Stomach smooth muscle (tissue), 2 donors: Measurements from ENCODE around the gene DNLZ.
A peak's percentile ranks its signal among the peaks of the same experiment; 100 is the strongest.

Experiments used
- H3K27ac ChIP-seq: one replicate; pipeline ENCODE4 v1.7.0; 2013; ENCODE audit warnings: mild to moderate bottlenecking, low read length, inconsistent platforms
- H3K27me3 ChIP-seq, 2 donors: one replicate each; pipeline ENCODE4 v1.7.0; 2013; ENCODE audit warnings: low read length in 2 of 2; ENCODE audit not compliant: insufficient read depth in 2 of 2, control insufficient read depth in 1 of 2
- H3K36me3 ChIP-seq, 2 donors: one replicate each; pipeline ENCODE4 v1.7.0; 2013; ENCODE audit warnings: low read length in 2 of 2; ENCODE audit not compliant: control insufficient read depth in 2 of 2, insufficient read depth in 2 of 2
- H3K4me1 ChIP-seq: one replicate; pipeline ENCODE4 v1.7.0; 2013; ENCODE audit warnings: low read length; ENCODE audit not compliant: control insufficient read depth, insufficient read depth
- H3K4me3 ChIP-seq, 2 donors: one replicate each; pipeline ENCODE4 v1.7.0; 2013; ENCODE audit warnings: low read length in 2 of 2
- H3K9ac ChIP-seq, 2 donors: one replicate each; pipeline ENCODE4 v1.7.0; 2013; ENCODE audit warnings: low read length in 2 of 2, mild to moderate bottlenecking in 1 of 2
- H3K9me3 ChIP-seq, 2 donors: one replicate each; pipeline ENCODE4 v1.7.0; 2013; ENCODE audit warnings: low read length in 2 of 2; ENCODE audit not compliant: control insufficient read depth in 2 of 2
- donor health status: healthy.
- donor health status: Pancreatic carcinoma.

DNLZ gene

DNA sequence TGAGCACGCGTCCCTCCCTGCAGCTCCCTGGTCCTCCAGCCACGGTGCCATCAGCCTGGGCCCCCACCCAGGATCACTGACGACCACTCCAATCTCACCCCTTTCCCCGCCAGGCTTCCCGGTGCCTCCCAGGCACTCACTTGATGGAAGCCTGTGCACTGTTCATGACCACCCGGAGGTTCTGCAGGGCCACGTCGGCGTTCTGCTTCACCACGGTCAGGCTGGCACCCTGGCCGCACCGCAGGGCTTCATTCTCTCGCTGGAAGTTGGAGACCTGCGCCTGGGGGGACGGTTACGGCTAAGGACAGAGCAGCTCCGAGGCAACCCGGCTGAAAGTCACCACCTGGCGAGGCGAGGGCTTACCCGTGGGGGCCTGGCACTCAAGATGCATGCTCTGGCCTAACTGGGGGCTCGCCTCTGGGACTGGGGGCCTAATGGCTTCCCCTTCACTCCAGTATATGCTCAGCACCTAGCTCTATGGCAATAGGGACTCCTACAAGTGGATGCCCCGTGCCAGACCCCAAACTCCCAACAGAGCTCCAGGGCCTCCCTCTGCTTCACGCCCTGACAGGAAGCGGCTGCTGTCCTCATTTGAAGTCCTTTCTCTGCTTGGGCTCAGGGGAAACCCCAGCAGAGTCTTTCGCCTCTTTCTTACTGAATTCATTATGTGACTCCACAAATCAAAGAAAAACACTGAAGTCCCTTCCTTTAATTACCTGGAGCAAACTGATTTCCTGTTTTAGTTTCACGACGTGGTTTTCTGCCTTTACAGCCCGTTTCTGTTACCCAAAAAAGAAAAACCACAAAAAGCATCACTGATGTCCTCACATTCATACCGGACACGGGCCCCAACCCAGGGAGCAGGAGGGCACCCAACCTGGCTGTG is 40.6 kb upstream of the DNLZ start:
- H3K27me3 ChIP-seq: no peaks in the 10 kb centered on the region
- H3K4me1 ChIP-seq: peaks cover 18% of the 10 kb centered on the region
- H3K27ac ChIP-seq: no peak overlapping the region
- H3K36me3 ChIP-seq: peaks cover 14 to 23% of the 10 kb centered on the region in 2 donors
- no peak overlapping the region for H3K4me3 ChIP-seq
- H3K9me3 ChIP-seq: no peaks in the 10 kb centered on the region
- H3K9ac ChIP-seq: no peak overlapping the region

DNA sequence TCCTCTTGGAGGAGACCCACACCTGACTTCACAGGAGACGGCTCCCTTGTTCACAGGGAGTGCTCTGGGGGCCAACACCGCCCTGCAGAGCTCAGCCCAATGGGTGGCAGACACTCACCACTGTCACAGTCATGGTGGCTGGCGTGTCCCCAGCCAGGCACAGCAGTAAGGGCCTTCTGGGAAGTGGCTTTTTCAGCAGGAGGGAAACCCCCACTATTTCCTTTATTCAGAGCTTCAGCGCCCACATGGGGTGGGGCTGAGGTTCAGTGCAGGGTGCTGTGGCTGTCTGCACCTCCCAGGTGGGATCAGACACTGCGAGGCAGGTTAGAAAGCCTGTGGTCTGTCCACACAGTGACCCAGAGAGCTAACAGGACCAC is 40.0 kb upstream of the DNLZ start:
- H3K9me3 ChIP-seq: no peaks in the 10 kb centered on the region
- H3K27me3 ChIP-seq: no peaks in the 10 kb centered on the region
- H3K9ac ChIP-seq: no peak overlapping the region
- peaks cover 14 to 23% of the 10 kb centered on the region in 2 donors for H3K36me3 ChIP-seq
- no peak overlapping the region for H3K27ac ChIP-seq
- peaks cover 21% of the 10 kb centered on the region for H3K4me1 ChIP-seq
- H3K4me3 ChIP-seq: no peak overlapping the region

DNA sequence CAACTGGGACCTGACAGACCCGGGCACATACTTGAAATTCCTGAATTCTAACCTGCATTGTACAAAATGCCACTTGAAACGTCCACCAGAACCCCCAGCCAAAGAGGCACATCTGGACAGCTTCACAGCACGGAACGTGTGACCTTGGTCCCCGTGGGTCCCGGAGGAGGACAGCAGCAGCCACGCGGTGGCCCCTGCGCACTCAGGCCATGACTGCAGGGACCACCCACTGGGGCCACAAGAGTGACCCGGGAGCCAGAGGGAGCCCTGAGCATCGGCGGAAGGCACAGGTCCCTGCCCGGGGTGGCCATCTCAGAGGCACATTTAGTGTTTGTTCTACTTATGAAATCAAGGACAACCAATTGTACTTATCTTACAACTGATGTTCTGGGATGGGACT is 38.5 kb upstream of the DNLZ start:
- Histone ChIP-seq H3K9ac (no peak overlapping the region), H3K36me3 (peaks cover 10 to 22% of the 10 kb centered on the region in 2 donors), H3K27ac (no peak overlapping the region), H3K9me3 (no peaks in the 10 kb centered on the region), H3K27me3 (no peaks in the 10 kb centered on the region), H3K4me1 (peaks cover 25% of the 10 kb centered on the region), H3K4me3 (no peak overlapping the region)

DNA sequence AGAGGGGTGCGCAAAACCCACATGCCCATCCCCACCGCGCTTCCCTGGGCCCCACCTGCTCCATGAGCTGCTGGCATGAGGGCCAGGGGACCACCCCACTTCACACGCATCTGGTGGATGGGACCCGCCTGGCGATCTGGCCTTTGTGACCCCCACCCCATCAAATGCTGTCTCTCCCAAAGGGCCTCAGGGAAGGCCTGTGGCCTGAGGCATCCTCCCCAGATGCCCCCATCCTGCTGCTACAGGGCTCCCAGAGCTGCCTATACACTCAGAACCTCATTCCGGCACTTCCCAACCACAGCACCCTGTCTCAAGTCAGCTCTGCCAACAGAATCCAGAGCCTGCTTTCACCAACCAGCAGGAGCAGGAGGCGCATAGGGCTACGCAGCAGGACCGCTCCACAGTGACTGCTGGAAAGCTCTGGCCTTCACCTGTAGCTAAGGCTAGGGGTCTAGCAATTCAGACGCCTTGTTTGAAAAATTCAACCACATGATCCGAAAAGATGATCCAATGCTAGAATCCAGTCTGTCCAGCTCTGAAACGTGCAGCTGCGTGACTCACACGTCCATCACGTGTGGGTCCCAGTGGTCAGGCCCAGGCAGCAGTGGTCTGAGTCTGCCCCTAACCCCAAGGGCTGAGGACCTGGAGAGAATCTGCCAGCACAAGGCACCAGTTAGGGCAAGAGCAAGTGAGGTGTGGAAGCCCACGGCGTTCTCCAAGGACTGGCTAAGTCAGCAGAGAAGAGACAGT is 37.8 kb upstream of the DNLZ start:
- Histone ChIP-seq H3K9me3 (no peaks in the 10 kb centered on the region), H3K4me1 (peaks cover 25% of the 10 kb centered on the region), H3K4me3 (no peak overlapping the region), H3K36me3 (peaks cover 11 to 24% of the 10 kb centered on the region in 2 donors), H3K9ac (peak overlapping the region in 1 of 2 donors; percentile 10), H3K27ac (no peak overlapping the region), H3K27me3 (no peaks in the 10 kb centered on the region)

DNA sequence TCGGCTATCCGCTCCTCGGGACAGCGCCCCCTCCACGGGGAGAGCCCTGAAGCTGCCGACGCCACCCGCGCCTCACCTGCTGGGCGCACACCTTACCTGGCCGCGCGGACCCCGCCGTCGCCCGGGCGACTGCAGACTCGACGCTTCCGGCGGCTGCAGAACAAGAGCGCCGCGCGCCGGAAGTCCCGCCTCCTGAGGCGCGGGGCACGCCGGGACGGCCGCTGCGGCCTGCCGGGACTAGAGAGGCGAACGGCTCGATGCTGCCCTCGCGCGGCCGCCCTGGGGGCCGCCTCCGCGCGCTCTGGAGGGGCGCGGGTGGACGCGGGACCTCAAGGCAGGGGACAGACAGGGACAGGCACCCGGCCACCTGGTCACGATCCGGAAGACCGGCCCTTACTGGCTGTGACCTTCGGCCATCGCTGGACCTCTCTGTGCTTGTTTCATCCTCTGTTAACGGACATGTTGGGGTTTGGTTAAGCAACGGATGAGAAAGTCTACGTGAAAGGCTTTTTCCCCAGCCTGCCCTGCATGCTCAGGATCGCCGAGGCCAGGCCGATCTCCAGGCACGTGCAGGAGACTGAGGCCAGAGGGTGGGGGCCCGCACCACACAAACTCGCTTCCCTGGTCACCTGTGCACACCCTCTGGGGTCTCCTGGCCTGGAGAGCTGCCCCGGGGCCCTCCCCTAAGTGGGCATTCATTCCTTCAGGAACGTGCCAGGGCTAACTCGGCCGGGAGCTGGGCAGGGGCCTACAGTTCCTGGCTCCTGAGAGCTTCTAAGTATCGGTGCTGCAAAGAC is 36.7 kb upstream of the DNLZ start, which contains the start of gene SNAPC4:
TSS of gene SNAPC4 (minus strand) at position 133 of the 797 bp plus-strand sequence. CDS start 1,742 bp downstream, outside the sequence.
- H3K9ac ChIP-seq: peak within 1 kb of the TSS; percentile 68 to 73
- no peaks in the 10 kb centered on the region for H3K9me3 ChIP-seq
- H3K27me3 ChIP-seq: no peaks in the 10 kb centered on the region
- peaks cover 25% of the 10 kb centered on the region for H3K4me1 ChIP-seq
- no peak within 1 kb of the TSS for H3K27ac ChIP-seq
- H3K4me3 ChIP-seq: peak within 1 kb of the TSS; percentile 79 to 83
- peaks cover 19 to 25% of the 10 kb centered on the region in 2 donors for H3K36me3 ChIP-seq

DNA sequence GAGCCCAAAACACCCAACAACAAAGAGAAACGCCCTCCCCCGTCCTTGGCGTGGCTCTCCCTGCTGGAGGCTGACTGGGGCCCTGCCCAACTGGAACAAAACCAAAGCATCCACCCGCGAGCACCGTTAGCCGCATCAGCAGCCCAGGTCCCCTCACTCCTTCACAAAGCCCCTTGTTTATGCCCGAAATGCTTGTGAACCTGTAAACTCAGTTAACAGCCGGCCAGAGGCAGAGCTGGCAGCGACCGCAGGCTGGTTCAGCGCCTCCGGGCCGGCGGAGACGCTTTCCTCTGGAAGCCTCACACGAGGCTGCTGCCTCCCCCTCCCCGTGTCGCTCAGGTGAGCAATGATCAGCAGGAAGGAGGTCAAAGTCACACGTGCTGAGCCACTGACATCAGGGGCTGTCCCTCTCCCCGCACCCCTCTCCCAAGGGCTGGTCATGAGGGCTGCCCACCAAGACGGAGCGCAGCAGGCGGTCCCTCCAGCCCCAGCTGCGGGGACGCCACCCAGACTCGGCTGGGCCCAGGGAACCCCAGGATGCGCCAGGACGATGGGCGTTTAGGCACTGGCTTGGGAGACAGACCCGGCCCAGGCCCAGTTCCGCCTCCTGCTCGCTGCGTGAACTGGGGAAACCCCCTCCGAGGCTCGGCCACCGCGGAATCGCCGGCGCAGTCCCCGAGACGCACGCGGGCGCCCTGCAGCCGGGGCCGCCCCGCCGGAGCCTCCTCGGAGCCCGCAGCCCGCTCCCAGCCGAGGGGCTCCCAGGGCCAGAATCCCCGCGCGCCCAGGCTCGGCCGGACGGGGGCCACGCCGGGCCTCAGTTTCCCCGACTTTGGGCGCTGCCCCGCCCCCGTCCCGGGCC is 35.9 kb upstream of the DNLZ start:
- no peaks in the 10 kb centered on the region for H3K9me3 ChIP-seq
- H3K36me3 ChIP-seq: peaks cover 27 to 32% of the 10 kb centered on the region in 2 donors
- H3K4me3 ChIP-seq: peak overlapping the region; percentile 79 to 83
- H3K9ac ChIP-seq: peak overlapping the region; percentile 66 to 68
- H3K4me1 ChIP-seq: peaks cover 25% of the 10 kb centered on the region
- H3K27ac ChIP-seq: no peak overlapping the region
- no peaks in the 10 kb centered on the region for H3K27me3 ChIP-seq

DNA sequence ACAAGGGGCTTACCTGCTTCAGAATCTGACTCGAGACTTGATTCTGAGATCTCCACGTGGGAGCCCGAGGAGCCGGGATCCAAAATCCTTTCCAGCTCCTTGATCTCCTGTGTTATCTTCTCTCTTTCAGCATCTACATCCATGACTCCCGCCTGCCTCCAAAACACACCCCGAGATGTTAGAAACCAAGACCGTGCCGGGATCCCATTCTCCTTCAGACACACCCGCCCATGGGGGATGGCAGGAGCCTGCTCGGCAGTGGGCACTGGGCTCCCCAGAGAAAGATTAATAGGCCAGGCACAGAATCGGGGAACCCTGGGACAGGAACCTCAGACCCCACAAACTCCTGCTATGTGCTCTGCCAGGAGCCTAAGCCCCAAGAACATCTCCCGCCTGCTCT is 34.7 kb upstream of the DNLZ start:
- peaks cover 23% of the 10 kb centered on the region for H3K4me1 ChIP-seq
- H3K36me3 ChIP-seq: peaks cover 28 to 31% of the 10 kb centered on the region in 2 donors
- H3K9ac ChIP-seq: peak overlapping the region in 1 of 2 donors; percentile 68
- H3K9me3 ChIP-seq: no peaks in the 10 kb centered on the region
- no peak overlapping the region for H3K27ac ChIP-seq
- no peaks in the 10 kb centered on the region for H3K27me3 ChIP-seq
- H3K4me3 ChIP-seq: peak overlapping the region in 1 of 2 donors; percentile 83

DNA sequence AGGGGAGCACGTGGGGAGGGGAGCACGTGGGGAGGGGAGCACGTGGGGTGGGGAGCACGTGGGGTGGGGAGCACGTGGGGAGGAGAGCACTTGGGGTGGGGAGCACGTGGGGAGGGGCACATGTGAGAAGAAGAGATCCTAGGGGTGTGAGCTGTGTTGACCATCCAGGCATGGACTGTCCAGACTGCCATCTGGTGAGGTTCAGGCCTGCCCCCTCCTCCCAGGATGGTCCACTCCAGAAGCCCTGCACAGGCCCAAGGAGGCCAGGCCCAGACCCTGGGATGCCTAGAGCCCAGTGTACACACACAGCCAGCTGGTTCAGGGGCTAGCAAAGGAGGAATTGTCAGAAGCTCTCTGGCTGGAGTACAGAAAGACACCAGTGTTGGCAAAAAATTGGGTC is 34.1 kb upstream of the DNLZ start:
- no peak overlapping the region for H3K9ac ChIP-seq
- no peaks in the 10 kb centered on the region for H3K9me3 ChIP-seq
- H3K36me3 ChIP-seq: peaks cover 28 to 34% of the 10 kb centered on the region in 2 donors
- H3K27me3 ChIP-seq: no peaks in the 10 kb centered on the region
- peaks cover 23% of the 10 kb centered on the region for H3K4me1 ChIP-seq
- H3K4me3 ChIP-seq: no peak overlapping the region
- no peak overlapping the region for H3K27ac ChIP-seq

DNA sequence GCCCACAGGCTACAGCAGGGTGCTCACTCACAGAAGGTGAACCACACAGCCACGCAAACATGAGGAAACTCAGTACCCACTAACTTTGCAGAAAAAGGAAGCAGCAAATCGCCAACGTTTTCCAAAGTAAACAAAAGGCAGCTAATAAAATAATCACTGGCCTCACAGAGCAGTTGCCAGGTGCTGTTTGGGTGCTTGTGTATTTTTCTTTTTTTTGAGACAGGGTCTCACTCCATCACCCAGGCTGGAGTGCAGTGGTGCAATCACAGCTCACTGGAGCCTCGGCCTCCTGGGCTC is 32.6 kb upstream of the DNLZ start:
- peaks cover 23% of the 10 kb centered on the region for H3K4me1 ChIP-seq

More for the DNA sequence above, 32.6 kb upstream of the DNLZ start:
- H3K36me3 ChIP-seq: peaks cover 40 to 42% of the 10 kb centered on the region in 2 donors
- H3K4me3 ChIP-seq: no peak overlapping the region
- H3K9ac ChIP-seq: no peak overlapping the region
- no peak overlapping the region for H3K27ac ChIP-seq
- no peaks in the 10 kb centered on the region for H3K27me3 ChIP-seq
- H3K9me3 ChIP-seq: no peaks in the 10 kb centered on the region
